H54 (cell line): ENCODE data around the gene FOLR3.

Experiments used
- DNase-seq: peaks from one replicate; pipeline ENCODE4 v3.0.0; 2011; ENCODE audit warnings: low spot score, mixed read lengths; ENCODE audit not compliant: insufficient read length
- FAIRE-seq: peaks from 3 replicates; lab custom pipeline; 2011; peaks lifted over from hg19 to GRCh38; lab: Jason Lieb, UNC
- POLR2A ChIP-seq: IDR thresholded peaks from 2 replicates; pipeline ENCODE4 v1.6.1; 2011; ENCODE audit warnings: low read depth, mild to moderate bottlenecking, low read length

Gene FOLR3

DNA sequence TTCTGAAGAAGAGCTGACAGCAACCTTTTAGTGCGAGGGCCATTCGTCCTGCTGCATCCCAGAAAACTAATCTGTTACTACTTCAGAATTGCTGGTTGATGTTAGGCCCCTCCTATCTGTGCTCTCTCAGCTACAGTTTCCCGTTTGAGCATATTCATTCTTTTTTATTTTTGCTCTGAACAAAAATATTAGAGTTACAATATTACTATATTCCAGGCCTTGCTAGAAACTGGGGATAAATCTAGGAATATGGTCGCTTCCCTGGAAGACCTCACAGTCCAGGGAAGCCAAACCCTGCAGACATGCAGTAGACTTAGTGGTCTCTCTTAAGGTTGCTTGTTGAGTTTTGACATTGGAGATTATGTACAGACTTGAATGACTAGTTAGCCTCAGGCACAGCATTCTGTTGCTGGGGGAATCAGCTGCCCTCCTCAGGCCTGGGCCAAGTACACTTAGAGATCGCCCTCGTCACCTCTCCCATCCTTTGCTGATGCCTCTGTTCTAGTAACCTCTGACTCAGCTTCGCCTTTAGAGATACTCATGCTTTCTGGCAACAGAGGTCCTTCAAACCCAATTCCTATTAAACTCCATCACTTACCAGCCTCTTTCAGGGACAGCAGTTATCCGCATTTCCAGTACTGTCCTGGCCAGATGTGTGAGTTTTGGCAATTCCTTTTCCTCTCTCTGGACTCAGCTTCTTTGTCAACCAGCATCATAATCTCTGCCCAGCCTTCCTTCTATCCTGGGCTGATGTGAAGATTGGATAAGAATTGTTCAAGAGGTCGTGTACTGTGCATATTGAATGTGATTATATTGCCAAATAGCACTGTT, 22.3 kb upstream of the FOLR3 start:
- no peak for TF ChIP-seq POLR2A
- no peak for DNase-seq

DNA sequence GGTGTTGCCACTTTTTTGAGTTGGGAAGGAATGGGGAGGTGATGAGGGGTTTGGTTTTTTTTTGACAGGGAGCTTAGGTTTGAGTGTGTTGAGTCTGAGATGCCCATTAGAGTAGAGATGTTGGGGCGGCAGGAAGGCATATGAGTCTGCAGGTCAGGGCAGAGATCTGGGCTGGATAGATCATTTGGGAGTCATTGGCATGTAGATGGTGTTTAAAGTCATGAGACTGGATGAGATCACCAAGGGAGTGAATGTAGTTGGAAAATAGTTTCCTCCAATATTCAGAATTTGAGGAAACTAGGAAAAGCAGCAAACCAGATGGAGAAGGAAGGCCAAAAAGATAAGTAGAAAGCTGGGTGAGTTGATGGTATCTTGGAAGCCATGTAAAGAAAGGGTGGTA, 21.0 kb upstream of the FOLR3 start:
- DNase-seq (no peak), FAIRE-seq (no peak)
- no peak for TF ChIP-seq POLR2A

More for the DNA sequence above, 22.3 kb upstream of the FOLR3 start:
- no peak for FAIRE-seq

DNA sequence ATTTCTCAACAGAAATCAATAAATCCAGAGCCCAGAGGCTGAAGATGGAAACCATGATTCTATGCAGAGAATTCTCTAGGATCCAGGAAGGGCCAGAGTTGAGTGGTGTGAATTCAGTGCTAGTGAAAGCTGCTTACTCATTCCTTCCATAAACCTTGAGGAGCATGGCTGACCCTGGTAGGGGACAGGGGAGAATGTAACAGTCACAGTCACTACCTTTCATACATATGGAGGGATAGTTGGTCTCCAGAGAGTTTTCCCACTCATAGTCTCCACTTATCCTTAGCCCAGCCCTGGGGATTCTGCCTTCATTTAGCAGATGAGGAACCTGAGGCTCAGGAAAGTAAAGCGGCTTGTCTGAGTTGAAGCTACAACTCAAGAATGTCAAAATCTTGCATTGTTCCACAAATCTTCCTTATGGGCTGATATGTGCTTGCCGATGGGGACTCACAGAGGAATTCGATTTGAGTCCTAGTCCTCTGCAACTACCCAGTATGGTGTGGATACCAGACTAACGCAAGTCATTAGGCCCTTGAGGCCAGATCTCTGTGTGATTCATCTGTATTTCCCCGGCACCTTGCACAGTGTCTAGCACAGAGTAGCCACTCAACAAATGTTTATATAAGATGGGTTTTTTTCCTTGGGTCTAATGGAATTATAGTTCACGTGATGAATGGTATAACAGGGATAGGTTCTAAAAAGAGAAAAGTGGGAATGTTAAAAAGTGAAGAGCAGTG, 19.3 kb upstream of the FOLR3 start:
- TF ChIP-seq POLR2A, result no peak
- no peak for FAIRE-seq
- DNase-seq, result no peak

DNA sequence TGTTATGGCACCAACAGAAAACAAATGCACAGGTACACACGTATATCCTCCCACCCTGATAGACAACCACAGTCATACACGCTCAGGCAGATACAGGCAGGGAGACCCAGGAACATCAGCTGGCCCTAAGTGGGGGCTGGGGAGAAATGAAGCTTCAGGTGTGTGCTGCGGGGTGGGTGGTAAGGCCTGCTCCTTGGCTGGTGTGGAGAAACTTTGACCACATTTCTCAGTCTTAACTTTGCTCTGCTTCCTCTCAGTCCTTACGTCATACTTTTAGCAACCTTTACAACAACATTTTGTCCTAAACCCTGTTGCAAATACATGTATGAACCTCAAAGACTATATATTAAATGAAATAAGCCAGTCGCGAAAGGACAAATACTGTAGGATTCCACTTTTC, 16.3 kb upstream of the FOLR3 start:
- DNase-seq (no peak), FAIRE-seq (no peak)
- no peak for TF ChIP-seq POLR2A

DNA sequence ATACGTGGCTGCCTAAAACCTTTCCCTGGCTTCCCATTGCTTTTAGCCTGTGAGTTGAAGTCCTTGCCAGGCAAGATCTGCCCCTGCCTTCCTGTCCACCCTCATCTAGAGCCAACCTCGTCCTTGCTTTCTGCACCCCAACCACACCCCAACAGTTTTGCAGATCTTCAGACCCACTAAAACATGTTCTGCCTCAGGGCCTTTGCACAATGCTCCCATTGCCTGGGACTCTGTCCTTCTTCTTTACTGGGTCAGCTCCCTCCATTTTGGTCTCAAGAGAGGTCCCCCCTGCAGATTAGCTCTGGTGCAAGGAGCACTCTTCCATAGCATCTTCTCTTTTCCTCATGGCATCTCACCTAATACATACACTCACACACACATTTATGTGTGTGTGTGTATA, 14.6 kb upstream of the FOLR3 start:
- no peak for TF ChIP-seq POLR2A
- FAIRE-seq, result no peak
- DNase-seq, result no peak

GRCh38 chr11:72122607-72123006, 12.9 kb upstream of the FOLR3 start:
- no peak for TF ChIP-seq POLR2A
- DNase-seq (no peak), FAIRE-seq (no peak)

DNA sequence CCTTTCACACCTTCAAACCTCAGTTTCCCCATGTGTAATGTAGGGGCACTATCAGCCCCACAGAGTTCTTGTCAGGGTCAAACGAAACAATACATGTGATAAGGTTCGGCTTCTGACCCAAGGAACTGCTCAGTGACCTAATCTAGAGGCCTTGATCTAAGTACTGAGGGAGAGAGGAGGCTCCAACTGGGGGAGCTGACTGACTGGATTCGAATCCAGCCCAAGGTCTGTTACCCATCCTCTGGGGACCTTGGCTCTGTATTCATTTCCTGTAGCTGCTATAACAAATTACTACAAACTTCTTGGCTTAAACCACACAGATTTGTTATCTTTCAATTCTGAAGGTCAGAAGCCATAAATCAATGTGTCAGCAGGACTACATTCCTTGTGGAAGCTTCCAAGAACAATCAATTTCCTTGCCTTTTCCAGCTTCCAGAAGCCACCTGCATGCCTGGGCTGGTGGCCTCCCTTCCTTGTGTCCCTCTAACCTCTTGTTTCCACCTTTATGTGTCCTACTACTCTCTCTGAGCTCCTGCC, 12.3 kb upstream of the FOLR3 start:
- DNase-seq (no peak), FAIRE-seq (no peak)
- no peak for TF ChIP-seq POLR2A

DNA sequence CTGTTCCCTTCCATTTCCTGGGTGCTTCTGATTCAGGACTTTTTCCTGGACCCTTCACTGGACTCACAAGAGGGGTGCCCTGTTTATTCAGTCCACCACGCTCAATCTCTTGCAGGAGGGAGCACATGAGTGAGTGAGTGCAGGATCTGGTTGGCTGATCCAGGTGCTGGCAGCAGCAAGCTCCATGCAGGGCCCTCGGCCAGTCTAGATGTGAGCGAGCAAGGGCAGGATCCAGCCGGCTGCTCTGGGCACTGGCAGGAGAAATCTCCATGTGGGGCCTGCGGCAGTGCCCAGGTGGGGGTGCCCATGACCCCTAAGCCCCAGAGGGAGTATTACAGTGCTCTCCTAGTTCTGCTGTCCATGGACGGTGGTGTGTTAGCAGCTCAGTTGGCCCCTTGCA, 11.5 kb upstream of the FOLR3 start:
- no peak for TF ChIP-seq POLR2A
- no peak for DNase-seq
- no peak for FAIRE-seq

GRCh38 chr11:72125956-72126355, 9.6 kb upstream of the FOLR3 start:
- DNase-seq (no peak), FAIRE-seq (no peak)
- TF ChIP-seq POLR2A, result no peak

DNA sequence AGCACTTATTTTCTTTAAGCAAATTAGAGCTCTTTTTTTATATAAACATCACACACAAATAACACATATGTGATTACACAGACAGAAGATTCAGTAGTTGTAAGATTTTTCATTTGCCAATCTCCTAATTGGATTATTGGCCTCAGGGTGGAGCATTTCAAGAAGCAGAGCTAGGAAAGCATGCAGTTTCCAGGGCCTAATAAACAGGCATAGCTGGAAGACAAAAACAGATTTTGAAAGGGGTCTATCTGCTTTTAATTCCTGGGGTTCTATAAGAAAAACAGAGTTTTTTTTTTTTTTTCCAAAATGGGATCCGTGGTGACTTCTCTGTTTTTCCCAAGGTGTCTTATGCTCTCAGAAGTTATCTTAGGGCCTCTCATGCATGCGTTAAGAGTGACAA, 7.6 kb upstream of the FOLR3 start:
- FAIRE-seq, result no peak
- DNase-seq, result no peak
- no peak for TF ChIP-seq POLR2A

GRCh38 chr11:72129381-72129780, 6.1 kb upstream of the FOLR3 start:
- DNase-seq (no peak), FAIRE-seq (no peak)
- no peak for TF ChIP-seq POLR2A

GRCh38 chr11:72132646-72133045, 2.9 kb upstream of the FOLR3 start:
- DNase-seq (no peak), FAIRE-seq (no peak)
- no peak for TF ChIP-seq POLR2A

- no peak for FAIRE-seq
- no peak for DNase-seq
- TF ChIP-seq POLR2A, result no peak
Observed at GRCh38 chr11:72135891-72136683, 562 bp downstream of the FOLR3 start.
